ENCODE data around the gene GTF2A1.

GRCh38 chr14:81205639-81206038 lies 15.1 kb downstream of the GTF2A1 start:
- TF ChIP-seq POLR2AphosphoS5 (IDR thresholded peaks at IDR 0.05; ENCODE audit: insufficient read depth, low read depth, low read length) = no peak
- TF ChIP-seq, protein P1, sequence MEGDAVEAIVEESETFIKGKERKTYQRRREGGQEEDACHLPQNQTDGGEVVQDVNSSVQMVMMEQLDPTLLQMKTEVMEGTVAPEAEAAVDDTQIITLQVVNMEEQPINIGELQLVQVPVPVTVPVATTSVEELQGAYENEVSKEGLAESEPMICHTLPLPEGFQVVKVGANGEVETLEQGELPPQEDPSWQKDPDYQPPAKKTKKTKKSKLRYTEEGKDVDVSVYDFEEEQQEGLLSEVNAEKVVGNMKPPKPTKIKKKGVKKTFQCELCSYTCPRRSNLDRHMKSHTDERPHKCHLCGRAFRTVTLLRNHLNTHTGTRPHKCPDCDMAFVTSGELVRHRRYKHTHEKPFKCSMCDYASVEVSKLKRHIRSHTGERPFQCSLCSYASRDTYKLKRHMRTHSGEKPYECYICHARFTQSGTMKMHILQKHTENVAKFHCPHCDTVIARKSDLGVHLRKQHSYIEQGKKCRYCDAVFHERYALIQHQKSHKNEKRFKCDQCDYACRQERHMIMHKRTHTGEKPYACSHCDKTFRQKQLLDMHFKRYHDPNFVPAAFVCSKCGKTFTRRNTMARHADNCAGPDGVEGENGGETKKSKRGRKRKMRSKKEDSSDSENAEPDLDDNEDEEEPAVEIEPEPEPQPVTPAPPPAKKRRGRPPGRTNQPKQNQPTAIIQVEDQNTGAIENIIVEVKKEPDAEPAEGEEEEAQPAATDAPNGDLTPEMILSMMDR (IDR thresholded peaks at IDR 0.05; ENCODE audit: extremely low read depth in 1 of 2, insufficient read depth in 1 of 2, low read depth in 1 of 2, low read length in 2 of 2) = no peak
- no peak for TF ChIP-seq MAX (IDR thresholded peaks at IDR 0.05; ENCODE audit: insufficient read depth, insufficient read length)
- TF ChIP-seq FOS (IDR thresholded peaks at IDR 0.05; ENCODE audit: borderline replicate concordance, insufficient read depth, low read length) = no peak
- TF ChIP-seq EZH2 (IDR thresholded peaks at IDR 0.05; ENCODE audit: borderline replicate concordance, low read depth, low read length, severe bottlenecking) = no peak
- no peak for TF ChIP-seq POLR2A (IDR thresholded peaks at IDR 0.05; ENCODE audit: low read depth, low read length)
- TF ChIP-seq GATA2 (IDR thresholded peaks at IDR 0.05; ENCODE audit: insufficient read depth, insufficient read length, low read depth, low read length) = no peak
